Inflammatory macrophage (primary cell): Measurements from ENCODE around the gene PDE5A.
"Not testable (repeated sequence)": the region's sequence is repeated elsewhere in the genome, so short reads cannot be mapped to it uniquely, and the experiment has no call there.

ENCODE experiments used
- DNase-seq, 2 donors: peaks; one replicate each; pipeline ENCODE4 v3.0.0-alpha.2; 2020 to 2022

Gene PDE5A

GRCh38 chr4:119469039-119469438, 159.6 kb downstream of the PDE5A start:
- DNase-seq, result not testable (repeated sequence)

- DNase-seq, result not testable (repeated sequence)
Observed at GRCh38 chr4:119462733-119463132, 165.9 kb downstream of the PDE5A start.

GRCh38 chr4:119455734-119456133, 172.9 kb downstream of the PDE5A start:
- not testable (repeated sequence) for DNase-seq

- DNase-seq, result peak; percentile 99
Observed at GRCh38 chr4:119454491-119455270, 173.9 kb downstream of the PDE5A start.

- not testable (repeated sequence) for DNase-seq
Observed at GRCh38 chr4:119454151-119454490, 174.5 kb downstream of the PDE5A start.

GRCh38 chr4:119453286-119453685, 175.3 kb downstream of the PDE5A start:
- not testable (repeated sequence) for DNase-seq

- DNase-seq, result not testable (repeated sequence)
Observed at GRCh38 chr4:119449851-119450250, 178.8 kb downstream of the PDE5A start.
